ENCODE data around the gene DMRTB1.

Gene DMRTB1

GRCh38 chr1:53495633-53496345 lies 36.6 kb downstream of the DMRTB1 start:
- no peak for DNase-seq

- no peak for DNase-seq
Observed at GRCh38 chr1:53498555-53499131, 39.4 kb downstream of the DMRTB1 start.

- DNase-seq: no peak
Observed at GRCh38 chr1:53499257-53500203, 40.3 kb downstream of the DMRTB1 start.

GRCh38 chr1:53500204-53501064 lies 41.2 kb downstream of the DMRTB1 start:
- DNase-seq: no peak

GRCh38 chr1:53501065-53502005 lies 42.1 kb downstream of the DMRTB1 start:
- no peak for DNase-seq

GRCh38 chr1:53502641-53503432 lies 43.6 kb downstream of the DMRTB1 start:
- DNase-seq: no peak

- DNase-seq: no peak
Observed at GRCh38 chr1:53503433-53504217, 44.4 kb downstream of the DMRTB1 start.

- DNase-seq: no peak
Observed at GRCh38 chr1:53504901-53505300, 45.7 kb downstream of the DMRTB1 start.

GRCh38 chr1:53505401-53505800 lies 46.2 kb downstream of the DMRTB1 start:
- no peak for DNase-seq

GRCh38 chr1:53505891-53506290 lies 46.7 kb downstream of the DMRTB1 start:
- DNase-seq: no peak

GRCh38 chr1:53506355-53507050 lies 47.3 kb downstream of the DMRTB1 start:
- DNase-seq: no peak

GRCh38 chr1:53507116-53507820 lies 48.1 kb downstream of the DMRTB1 start:
- DNase-seq: no peak

- no peak for DNase-seq
Observed at GRCh38 chr1:53508056-53508990, 49.1 kb downstream of the DMRTB1 start.

- DNase-seq: no peak
Observed at GRCh38 chr1:53508991-53509666, 49.9 kb downstream of the DMRTB1 start.

GRCh38 chr1:53509775-53510174 lies 50.6 kb downstream of the DMRTB1 start:
- no peak for DNase-seq

GRCh38 chr1:53510215-53510614 lies 51.0 kb downstream of the DMRTB1 start:
- no peak for DNase-seq

Data from DMS 273 treated with DMSO at 0.1 percent for 48 hours (cell line).